Measurements from ENCODE around the gene WDR38. TPM values are rescaled to one million over a fixed set of nuclear protein-coding genes. Genes with fewer than 3 reads are reported as not detected.
"Not testable (repeated sequence)": the region's sequence is repeated elsewhere in the genome, so short reads cannot be mapped to it uniquely, and the experiment has no call there.

WDR38 gene
- total RNA-seq, 1 experiment from 2014 or later: not detected

GRCh38 chr9:124835026-124835557, 18.2 kb upstream of the WDR38 start:
- ATAC-seq (peak; percentile 63), DNase-seq (ENCODE audit: low read depth, low spot score) (no peak)
- CTCF ChIA-PET: interaction anchor here (0.6 kb wide), 1 partner anchor 214 kb away, joined by 4 read pairs; no protein-coding TSS in a partner anchor
- intact Hi-C loops (cut with micrococcal nuclease; ENCODE audit: unreplicated experiment): no loop called here
- Histone ChIP-seq H3K27ac (ENCODE audit: low read length) (no peak overlapping the region), H3K36me3 (ENCODE audit: control insufficient read depth, insufficient read depth, low read length) (no peaks in the 10 kb centered on the region), H3K4me1 (ENCODE audit: control insufficient read depth, insufficient read depth, low read length) (peaks cover 7% of the 10 kb centered on the region), H3K27me3 (ENCODE audit: control insufficient read depth, insufficient read depth, low read length) (no peaks in the 10 kb centered on the region), H3K9me3 (ENCODE audit: control insufficient read depth, insufficient read depth, low read depth, low read length) (no peaks in the 10 kb centered on the region), H3K4me3 (ENCODE audit: low read depth in 2 of 2, low read length in 2 of 2) (no peak overlapping the region)
- POLR2A ChIA-PET: interaction anchor here (0.6 kb wide), 1 partner anchor 56 kb away, joined by 3 read pairs; no protein-coding TSS in a partner anchor
- TF ChIP-seq POLR2AphosphoS5 (IDR thresholded peaks at IDR 0.05; ENCODE audit: low read depth, low read length) (no peak), CTCF (IDR thresholded peaks at IDR 0.05) (no peak), TCF7L2 (IDR thresholded peaks at IDR 0.05; ENCODE audit: low read depth, low read length) (no peak), SIN3A (IDR thresholded peaks at IDR 0.05; ENCODE audit: borderline replicate concordance, insufficient read depth, low read depth, low read length) (no peak), REST (IDR thresholded peaks at IDR 0.05; ENCODE audit: insufficient read depth in 1 of 2, low read depth in 2 of 2, low read length in 1 of 2) (no peak)
- in situ Hi-C loops (cut with HindIII; ENCODE audit: low pct_unique_long_range_greater_than_20kb, low sequenced_read_pairs): no loop called here
- BruUV-seq (replicated peaks): no TSS peak

GRCh38 chr9:124838132-124838531, 15.1 kb upstream of the WDR38 start:
- H3K4me1 ChIP-seq (ENCODE audit: control insufficient read depth, insufficient read depth, low read length); in situ Hi-C loops (cut with HindIII; ENCODE audit: low pct_unique_long_range_greater_than_20kb, low sequenced_read_pairs); H3K27me3 ChIP-seq (ENCODE audit: control insufficient read depth, insufficient read depth, low read length); H3K27ac ChIP-seq (ENCODE audit: low read length); DNase-seq (ENCODE audit: low read depth, low spot score); ATAC-seq; BruUV-seq (replicated peaks); H3K36me3 ChIP-seq (ENCODE audit: control insufficient read depth, insufficient read depth, low read length); H3K9me3 ChIP-seq (ENCODE audit: control insufficient read depth, insufficient read depth, low read depth, low read length); intact Hi-C loops (cut with micrococcal nuclease; ENCODE audit: unreplicated experiment); H3K4me3 ChIP-seq (ENCODE audit: low read depth in 2 of 2, low read length in 2 of 2): not testable (repeated sequence)
- POLR2A ChIA-PET: interaction anchor here (0.6 kb wide), 1 partner anchor 52 kb away, joined by 4 read pairs; no protein-coding TSS in a partner anchor
- CTCF ChIA-PET: interaction anchor here (0.8 kb wide), 1 partner anchor 59 kb away, joined by 7 read pairs; no protein-coding TSS in a partner anchor

GRCh38 chr9:124838567-124839275, 14.5 kb upstream of the WDR38 start:
- CTCF ChIA-PET: interaction anchor here (0.8 kb wide), 1 partner anchor 60 kb away, joined by 7 read pairs; no protein-coding TSS in a partner anchor
- H3K9me3 ChIP-seq (ENCODE audit: control insufficient read depth, insufficient read depth, low read depth, low read length); intact Hi-C loops (cut with micrococcal nuclease; ENCODE audit: unreplicated experiment); H3K4me1 ChIP-seq (ENCODE audit: control insufficient read depth, insufficient read depth, low read length); H3K27ac ChIP-seq (ENCODE audit: low read length); H3K4me3 ChIP-seq (ENCODE audit: low read depth in 2 of 2, low read length in 2 of 2); H3K36me3 ChIP-seq (ENCODE audit: control insufficient read depth, insufficient read depth, low read length); in situ Hi-C loops (cut with HindIII; ENCODE audit: low pct_unique_long_range_greater_than_20kb, low sequenced_read_pairs); BruUV-seq (replicated peaks); DNase-seq (ENCODE audit: low read depth, low spot score); H3K27me3 ChIP-seq (ENCODE audit: control insufficient read depth, insufficient read depth, low read length); ATAC-seq; POLR2A ChIA-PET: not testable (repeated sequence)

Measured in Panc1 (cell line).